Measurements from ENCODE around the gene RNF41.

The RNF41 gene

GRCh38 chr12:56248711-56249110 is 27.0 kb upstream of the RNF41 start:
- H2AFZ ChIP-seq (ENCODE audit: low read depth, low read length, severe bottlenecking), result no peak overlapping the region
- H3K9me3 ChIP-seq (ENCODE audit: insufficient read depth, low read length), result no peaks in the 10 kb centered on the region
- no peak overlapping the region for H3K27ac ChIP-seq (ENCODE audit: low read depth, low read length)
- no peak overlapping the region for H3K4me3 ChIP-seq (ENCODE audit: insufficient read depth, low read length, poor library complexity, severe bottlenecking)
- no peaks in the 10 kb centered on the region for H3K27me3 ChIP-seq (ENCODE audit: low read length)
- no peaks in the 10 kb centered on the region for H3K79me2 ChIP-seq (ENCODE audit: insufficient read depth, low read length)
- H3F3A ChIP-seq (ENCODE audit: insufficient read depth), result no peaks in the 10 kb centered on the region
- H3K36me3 ChIP-seq (ENCODE audit: low read length), result no peaks in the 10 kb centered on the region
- TF ChIP-seq CTCF (IDR thresholded peaks at IDR 0.05; ENCODE audit: insufficient read depth, low read length, poor library complexity, severe bottlenecking), result no peak
- TF ChIP-seq EZH2phosphoT487 (conservative IDR thresholded peaks at IDR 0.05; ENCODE audit: low read length), result no peak
- H3K4me2 ChIP-seq (ENCODE audit: low read depth, low read length, poor library complexity, severe bottlenecking), result no peak overlapping the region
- no peak overlapping the region for H3K9ac ChIP-seq (ENCODE audit: low read length)
- no peaks in the 10 kb centered on the region for H4K20me1 ChIP-seq (ENCODE audit: low read depth, low read length)
- no peaks in the 10 kb centered on the region for H3K9me2 ChIP-seq (replicated peaks; ENCODE audit: insufficient read depth, low read length)

- no peaks in the 10 kb centered on the region for H3K27me3 ChIP-seq (ENCODE audit: low read length)
- no peak overlapping the region for H3K4me2 ChIP-seq (ENCODE audit: low read depth, low read length, poor library complexity, severe bottlenecking)
- H3K9me3 ChIP-seq (ENCODE audit: insufficient read depth, low read length), result no peaks in the 10 kb centered on the region
- no peak for TF ChIP-seq EZH2phosphoT487 (conservative IDR thresholded peaks at IDR 0.05; ENCODE audit: low read length)
- no peak for TF ChIP-seq CTCF (IDR thresholded peaks at IDR 0.05; ENCODE audit: insufficient read depth, low read length, poor library complexity, severe bottlenecking)
- no peaks in the 10 kb centered on the region for H3F3A ChIP-seq (ENCODE audit: insufficient read depth)
- no peaks in the 10 kb centered on the region for H4K20me1 ChIP-seq (ENCODE audit: low read depth, low read length)
- H3K79me2 ChIP-seq (ENCODE audit: insufficient read depth, low read length), result no peaks in the 10 kb centered on the region
- H3K9me2 ChIP-seq (replicated peaks; ENCODE audit: insufficient read depth, low read length), result no peaks in the 10 kb centered on the region
- H2AFZ ChIP-seq (ENCODE audit: low read depth, low read length, severe bottlenecking), result no peak overlapping the region
- no peaks in the 10 kb centered on the region for H3K36me3 ChIP-seq (ENCODE audit: low read length)
- no peak overlapping the region for H3K4me3 ChIP-seq (ENCODE audit: insufficient read depth, low read length, poor library complexity, severe bottlenecking)
- H3K27ac ChIP-seq (ENCODE audit: low read depth, low read length), result no peak overlapping the region
- no peak overlapping the region for H3K9ac ChIP-seq (ENCODE audit: low read length)
Observed at GRCh38 chr12:56247923-56248322, 26.2 kb upstream of the RNF41 start.

GRCh38 chr12:56244494-56244893 is 22.8 kb upstream of the RNF41 start:
- H3K4me3 ChIP-seq (ENCODE audit: insufficient read depth, low read length, poor library complexity, severe bottlenecking), result no peak overlapping the region
- no peaks in the 10 kb centered on the region for H3F3A ChIP-seq (ENCODE audit: insufficient read depth)
- no peak overlapping the region for H3K27ac ChIP-seq (ENCODE audit: low read depth, low read length)
- H3K9me2 ChIP-seq (replicated peaks; ENCODE audit: insufficient read depth, low read length), result no peaks in the 10 kb centered on the region
- H3K9me3 ChIP-seq (ENCODE audit: insufficient read depth, low read length), result no peaks in the 10 kb centered on the region
- no peak overlapping the region for H3K9ac ChIP-seq (ENCODE audit: low read length)
- no peaks in the 10 kb centered on the region for H3K27me3 ChIP-seq (ENCODE audit: low read length)
- H3K79me2 ChIP-seq (ENCODE audit: insufficient read depth, low read length), result no peaks in the 10 kb centered on the region
- H2AFZ ChIP-seq (ENCODE audit: low read depth, low read length, severe bottlenecking), result no peak overlapping the region
- H3K4me2 ChIP-seq (ENCODE audit: low read depth, low read length, poor library complexity, severe bottlenecking), result no peak overlapping the region
- no peak for TF ChIP-seq CTCF (IDR thresholded peaks at IDR 0.05; ENCODE audit: insufficient read depth, low read length, poor library complexity, severe bottlenecking)
- no peak for TF ChIP-seq EZH2phosphoT487 (conservative IDR thresholded peaks at IDR 0.05; ENCODE audit: low read length)
- H3K36me3 ChIP-seq (ENCODE audit: low read length), result no peaks in the 10 kb centered on the region
- H4K20me1 ChIP-seq (ENCODE audit: low read depth, low read length), result no peaks in the 10 kb centered on the region

All from SU-DHL-6 (cell line).